ENCODE data around the gene ITGA1.
A peak's percentile ranks its signal among the peaks of the same experiment; 100 is the strongest.

The ITGA1 gene

GRCh38 chr5:52977264-52977897, 189.7 kb downstream of the ITGA1 start:
- DNase-seq: no peak

GRCh38 chr5:52981507-52981906, 193.8 kb downstream of the ITGA1 start:
- DNase-seq: no peak

GRCh38 chr5:52983731-52984636, 196.3 kb downstream of the ITGA1 start:
- DNase-seq: no peak

- no peak for DNase-seq
These were observed 197.6 kb downstream of the ITGA1 start for GRCh38 chr5:52985306-52985705.

GRCh38 chr5:52987711-52988331, 200.1 kb downstream of the ITGA1 start:
- DNase-seq: no peak

- DNase-seq: no peak
These were observed 200.8 kb downstream of the ITGA1 start for GRCh38 chr5:52988335-52989024.

GRCh38 chr5:52989025-52989780, 201.5 kb downstream of the ITGA1 start, which contains the start of gene ITGA2:
Gene ITGA2 (plus strand): TSS chr5:52989352. CDS start chr5:52989469, 117 bp downstream.
- DNase-seq: peak; percentile 43

- DNase-seq: peak; percentile 4
These were observed 202.2 kb downstream of the ITGA1 start for GRCh38 chr5:52989781-52990527.

GRCh38 chr5:52990528-52990925, 202.8 kb downstream of the ITGA1 start:
- DNase-seq: no peak

- DNase-seq: no peak
These were observed 205.7 kb downstream of the ITGA1 start for GRCh38 chr5:52993367-52993766.

- no peak for DNase-seq
These were observed 206.6 kb downstream of the ITGA1 start for GRCh38 chr5:52994266-52994665.

GRCh38 chr5:52995095-52995494, 207.4 kb downstream of the ITGA1 start:
- no peak for DNase-seq

- DNase-seq: no peak
These were observed 208.2 kb downstream of the ITGA1 start for GRCh38 chr5:52995914-52996313.

- DNase-seq: no peak
These were observed 209.3 kb downstream of the ITGA1 start for GRCh38 chr5:52996979-52997378.

- no peak for DNase-seq
These were observed 209.7 kb downstream of the ITGA1 start for GRCh38 chr5:52997424-52997823.

- DNase-seq: no peak
These were observed 211.0 kb downstream of the ITGA1 start for GRCh38 chr5:52998552-52999313.

GRCh38 chr5:52999344-52999949, 211.7 kb downstream of the ITGA1 start:
- DNase-seq: no peak

GRCh38 chr5:53001541-53001940, 213.8 kb downstream of the ITGA1 start:
- no peak for DNase-seq

- DNase-seq: no peak
These were observed 214.8 kb downstream of the ITGA1 start for GRCh38 chr5:53002491-53002890.

- no peak for DNase-seq
These were observed 215.4 kb downstream of the ITGA1 start for GRCh38 chr5:53003144-53003543.

All from T1000 (cell line).